NCI-H69 (cell line): Measurements from ENCODE around the gene CPXM2.

ENCODE experiments used
- DNase-seq: peaks from one replicate; lab custom pipeline; 2025; lab: John Stamatoyannopoulos, UW

Gene CPXM2

GRCh38 chr10:123797813-123798212, 93.8 kb downstream of the CPXM2 start:
- no peak for DNase-seq

GRCh38 chr10:123796736-123797135, 94.9 kb downstream of the CPXM2 start:
- DNase-seq = no peak

- no peak for DNase-seq
These were observed 95.6 kb downstream of the CPXM2 start for GRCh38 chr10:123795846-123796590.

- DNase-seq = no peak
These were observed 96.3 kb downstream of the CPXM2 start for GRCh38 chr10:123795196-123795780.

GRCh38 chr10:123792248-123792978, 99.2 kb downstream of the CPXM2 start:
- no peak for DNase-seq

- no peak for DNase-seq
These were observed 101.3 kb downstream of the CPXM2 start for GRCh38 chr10:123790132-123790885.

GRCh38 chr10:123788981-123789380, 102.6 kb downstream of the CPXM2 start:
- DNase-seq = no peak

GRCh38 chr10:123787566-123787965, 104.0 kb downstream of the CPXM2 start:
- no peak for DNase-seq

GRCh38 chr10:123786896-123787295, 104.7 kb downstream of the CPXM2 start:
- DNase-seq = no peak

- no peak for DNase-seq
These were observed 105.3 kb downstream of the CPXM2 start for GRCh38 chr10:123786306-123786705.

- no peak for DNase-seq
These were observed 107.0 kb downstream of the CPXM2 start for GRCh38 chr10:123784646-123785045.

GRCh38 chr10:123784216-123784615, 107.4 kb downstream of the CPXM2 start:
- DNase-seq = no peak

- DNase-seq = no peak
These were observed 108.3 kb downstream of the CPXM2 start for GRCh38 chr10:123783296-123783695.

- DNase-seq = no peak
These were observed 109.1 kb downstream of the CPXM2 start for GRCh38 chr10:123782549-123782948.

GRCh38 chr10:123781956-123782500, 109.6 kb downstream of the CPXM2 start:
- DNase-seq = no peak

- no peak for DNase-seq
These were observed 110.2 kb downstream of the CPXM2 start for GRCh38 chr10:123781324-123781900.

- no peak for DNase-seq
These were observed 112.7 kb downstream of the CPXM2 start for GRCh38 chr10:123778719-123779517.

- no peak for DNase-seq
These were observed 113.7 kb downstream of the CPXM2 start for GRCh38 chr10:123777881-123778280.

- DNase-seq = no peak
These were observed 117.4 kb downstream of the CPXM2 start for GRCh38 chr10:123774132-123774742.
